A172 (cell line): ENCODE measurements around the gene KIF9. TPM values are rescaled to one million over a fixed set of nuclear protein-coding genes. Genes with fewer than 3 reads are reported as not detected.
"Not testable (repeated sequence)": the region's sequence is repeated elsewhere in the genome, so short reads cannot be mapped to it uniquely, and the experiment has no call there.

Experiments
- DNase-seq: peaks from one replicate; pipeline ENCODE4 v3.0.0-alpha.2; 2015; ENCODE audit warnings: low spot score
- total RNA-seq: library from RNA; depleted of rRNA; stranded (reverse); fragments of >200 nt; shearing (Covaris generic); gene quantifications from 2 replicates; pipeline ENCODE4 v1.2.3, GENCODE V29; 2014

Gene KIF9
- total RNA-seq, 1 experiment from 2014 or later: 9.1 TPM

DNA sequence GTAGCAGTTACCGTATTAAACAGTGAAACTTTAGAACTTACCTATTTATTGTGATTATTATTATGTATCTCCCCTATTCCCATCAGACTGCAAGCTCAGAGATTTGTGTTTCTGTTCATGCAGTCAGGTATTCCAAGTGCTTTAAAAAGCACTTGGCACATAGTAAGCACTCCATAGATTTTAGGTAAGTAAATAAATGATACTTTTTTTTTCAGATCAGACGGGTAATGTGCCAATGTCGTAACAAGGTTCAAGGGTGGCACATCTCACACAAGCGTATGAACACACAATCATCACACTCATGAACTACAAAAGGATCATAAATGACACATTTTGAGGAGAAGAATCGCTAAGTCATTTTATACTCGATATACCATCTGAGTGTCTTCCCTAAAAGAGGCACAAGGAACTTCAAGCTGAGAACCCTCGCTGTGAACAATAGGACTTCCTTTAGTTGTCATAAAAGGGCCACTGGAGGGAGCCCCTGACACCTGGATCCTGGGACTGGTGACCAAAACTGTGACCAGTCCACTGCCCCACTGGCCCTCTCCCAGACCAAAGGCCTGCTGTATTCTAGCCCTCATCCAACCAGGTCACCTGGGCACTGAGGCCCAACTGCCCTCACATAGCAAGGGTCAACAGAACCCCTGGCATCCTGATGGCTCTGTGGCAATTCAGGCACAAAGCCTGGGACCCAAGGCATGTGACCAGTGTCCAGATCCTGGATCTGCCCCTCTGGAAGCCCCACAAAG, 32.1 kb downstream of the KIF9 start:
- DNase-seq: peak; percentile 41

DNA sequence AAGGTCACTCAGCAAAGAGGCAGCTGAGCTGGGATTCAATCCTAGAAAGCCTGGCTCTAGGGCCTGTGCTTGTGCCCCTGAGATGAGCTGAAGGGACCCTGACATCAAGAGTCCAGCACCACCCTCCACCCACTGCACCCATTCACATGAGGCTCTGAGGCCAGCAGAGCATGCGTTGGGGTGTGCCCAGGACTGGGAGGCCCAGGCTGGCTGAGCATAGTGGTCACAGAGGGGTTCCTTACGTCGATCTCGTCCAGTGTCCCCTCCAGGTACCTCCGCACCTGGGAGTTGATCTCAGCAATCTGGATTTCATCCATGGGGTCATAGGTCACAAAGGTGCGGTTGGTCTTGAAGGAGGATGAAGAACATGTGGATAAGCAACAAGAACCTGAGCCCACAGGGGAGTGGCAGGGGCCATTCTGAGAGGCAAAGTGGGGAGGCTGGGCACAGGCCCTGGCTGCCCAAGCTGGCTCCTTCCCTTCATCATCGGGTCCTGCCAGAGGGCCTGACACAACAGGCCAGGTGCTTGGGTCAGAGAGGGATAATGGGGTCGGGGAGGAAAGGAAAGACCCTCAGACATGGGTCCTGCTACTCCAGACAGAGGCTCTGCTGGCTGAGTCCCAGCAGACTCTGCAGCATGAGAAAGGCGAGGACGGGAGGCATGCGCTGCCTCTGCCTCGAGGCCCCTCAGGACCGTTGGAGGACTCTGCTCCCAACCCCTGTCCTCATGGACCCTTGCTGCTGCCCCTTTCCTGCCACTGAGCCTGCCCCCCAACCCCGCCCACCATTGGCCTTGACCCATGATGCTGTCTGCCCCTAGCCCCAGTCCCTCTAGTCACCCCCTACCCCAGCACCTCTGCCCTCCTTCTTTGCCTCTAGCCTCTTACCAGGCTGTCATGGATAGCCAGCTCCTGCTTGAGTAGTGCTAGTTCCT, 35.2 kb downstream of the KIF9 start:
- no peak for DNase-seq

DNA sequence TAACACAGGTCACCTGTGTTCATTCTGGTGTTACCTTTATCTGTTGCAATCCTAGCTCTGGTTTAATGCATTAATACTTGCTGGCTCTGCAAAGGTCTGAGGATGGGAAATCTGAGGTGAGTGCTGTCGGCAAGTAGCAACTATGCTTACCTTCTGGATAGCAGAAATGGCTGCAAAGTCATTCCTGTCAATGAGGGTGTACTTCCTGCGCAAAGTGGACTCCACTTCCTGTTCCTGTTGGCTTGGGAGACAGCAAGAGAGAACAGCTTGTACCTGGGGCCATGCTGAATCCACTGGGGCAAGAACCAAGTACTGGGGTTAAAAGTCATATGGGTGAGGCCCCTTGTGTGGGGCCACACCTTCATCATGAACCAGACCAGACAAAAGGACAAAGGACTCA, 37.3 kb downstream of the KIF9 start:
- DNase-seq: no peak

DNA sequence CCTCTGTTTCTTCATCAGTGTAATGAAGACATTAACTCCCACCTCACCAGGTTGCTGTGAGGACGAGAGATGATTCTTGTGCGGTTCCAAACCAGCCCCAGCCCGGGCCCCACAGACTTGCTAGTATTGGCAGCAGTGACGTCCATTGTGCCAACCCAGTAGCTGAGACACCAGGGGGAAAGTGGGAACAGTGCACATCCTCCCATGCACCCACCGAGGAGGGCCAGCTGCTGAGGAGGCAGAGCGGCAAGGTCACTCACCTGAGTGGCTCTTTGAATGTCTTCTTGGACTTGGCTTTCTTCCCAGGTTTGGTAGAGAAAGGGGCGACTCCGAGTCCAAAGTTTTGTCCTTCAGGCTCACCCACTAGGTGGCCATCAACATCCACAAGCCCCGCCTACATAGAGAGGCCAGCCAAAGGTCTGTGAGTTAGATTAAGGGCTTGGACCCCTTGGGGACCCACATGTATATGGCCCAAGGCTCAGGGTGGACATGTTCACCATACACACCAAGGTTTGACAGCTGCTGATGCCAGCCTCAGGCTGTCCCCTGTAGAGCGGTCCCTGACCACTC, 38.0 kb downstream of the KIF9 start:
- DNase-seq: no peak

DNA sequence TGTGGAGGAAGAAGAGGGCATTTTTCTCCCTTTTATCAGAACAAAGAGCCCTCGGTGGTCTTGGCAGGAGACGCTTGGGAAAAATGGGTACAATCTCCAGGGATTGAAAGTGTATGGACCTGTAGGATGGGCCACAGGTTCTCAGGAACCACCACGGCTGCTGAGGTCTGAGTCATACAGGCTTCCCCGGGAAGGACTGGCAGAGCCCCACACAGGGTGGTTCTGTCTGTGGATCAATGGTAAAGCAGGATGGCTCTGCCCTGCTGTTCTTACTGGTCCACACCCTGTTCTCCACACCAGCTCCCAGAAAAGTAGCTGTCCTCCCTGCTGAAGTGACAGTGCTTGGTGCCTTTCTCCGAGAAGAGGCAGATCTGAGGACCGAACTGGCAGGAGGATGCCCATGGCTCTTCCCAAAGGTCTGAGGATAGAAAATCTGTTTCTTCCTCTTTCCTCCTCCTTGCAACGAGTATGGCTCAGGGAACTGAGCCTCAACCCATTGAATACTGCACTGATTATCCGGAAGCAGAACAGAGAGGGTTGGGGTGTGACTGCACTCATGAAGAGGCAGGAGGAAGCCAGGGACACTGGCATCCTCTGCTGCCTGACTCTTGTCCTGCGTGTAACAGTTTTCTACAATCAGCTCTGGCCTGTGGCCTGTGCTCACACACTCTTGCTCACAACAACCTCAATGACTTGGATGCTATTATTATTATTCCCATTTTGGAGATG, 39.0 kb downstream of the KIF9 start:
- no peak for DNase-seq

DNA sequence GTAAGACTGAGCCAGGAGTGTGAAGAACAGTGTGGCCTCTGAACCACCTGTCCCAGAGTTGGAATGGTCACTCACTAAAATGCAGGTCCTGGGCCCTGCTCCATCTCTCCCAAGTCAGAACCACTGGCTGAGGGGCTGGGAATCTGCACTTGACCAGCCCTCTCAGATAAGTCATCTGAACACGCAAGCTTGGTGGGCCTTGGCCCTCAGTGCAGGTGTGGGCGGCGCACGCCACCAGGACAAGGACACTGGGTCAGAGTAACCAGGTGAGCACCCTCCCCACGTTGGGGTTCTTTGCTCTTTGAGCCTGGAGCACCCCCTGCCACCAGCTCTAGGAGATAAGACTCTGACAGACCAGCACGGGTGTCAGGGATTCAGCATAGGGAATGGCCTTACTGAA, 42.7 kb downstream of the KIF9 start:
- no peak for DNase-seq

DNA sequence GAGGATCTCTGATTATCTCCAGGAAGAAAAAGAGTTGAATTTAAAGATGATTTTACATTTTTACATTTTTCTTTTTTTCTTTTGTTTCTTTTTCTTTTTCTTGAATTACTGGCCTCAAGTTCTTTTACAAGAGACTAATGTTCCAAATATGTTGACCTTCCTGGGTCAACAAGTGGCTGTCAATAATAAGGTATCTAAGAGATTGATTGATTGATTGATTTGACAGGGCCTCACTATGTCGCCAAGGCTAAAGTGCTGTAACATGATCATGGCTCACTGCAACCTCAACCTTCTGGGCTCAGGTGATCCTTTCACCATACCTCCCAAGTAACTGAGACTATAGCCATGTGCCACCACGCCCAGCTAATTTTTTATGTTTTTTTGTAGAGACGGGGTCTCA, 44.6 kb downstream of the KIF9 start:
- DNase-seq: no peak

DNA sequence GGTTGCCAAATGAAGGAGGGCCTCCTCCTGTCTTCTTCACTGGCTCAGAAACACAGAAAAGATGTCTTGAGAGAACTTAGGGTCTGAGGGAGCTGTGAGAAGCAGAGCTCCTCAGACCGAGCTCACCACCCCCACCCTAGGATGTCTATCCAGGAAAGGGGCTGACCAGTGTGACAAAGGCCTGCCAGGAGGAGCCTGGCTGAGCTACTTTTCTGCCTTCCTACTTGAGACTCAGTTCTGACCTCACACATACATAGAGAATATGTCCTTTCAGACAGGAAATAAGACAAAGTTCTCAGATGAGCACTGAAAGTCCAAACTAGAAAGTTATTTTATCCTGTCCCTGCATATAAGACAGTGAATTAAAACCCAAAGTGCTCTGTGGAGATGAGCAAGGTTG, 54.5 kb downstream of the KIF9 start:
- DNase-seq: no peak

DNA sequence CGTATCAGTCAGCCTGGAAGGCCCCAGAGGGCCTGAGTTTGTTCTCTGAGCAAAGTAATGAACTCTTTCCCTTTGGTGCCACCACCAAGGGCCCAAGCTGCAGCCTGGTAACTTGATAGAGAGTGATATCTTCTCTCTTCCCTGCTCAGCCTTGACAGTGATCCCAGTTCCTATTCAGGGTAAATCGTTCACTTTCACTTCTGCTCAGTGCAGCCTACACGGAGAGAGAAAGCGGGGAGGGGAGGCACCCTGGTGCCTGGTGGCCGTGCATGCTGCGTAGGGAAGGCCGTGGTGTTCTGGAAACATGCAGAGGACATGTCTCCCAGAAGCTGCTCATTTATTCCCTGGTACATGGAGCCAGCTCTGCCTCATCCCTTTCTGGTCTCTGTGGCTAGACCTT, 54.9 kb downstream of the KIF9 start:
- DNase-seq: no peak

DNA sequence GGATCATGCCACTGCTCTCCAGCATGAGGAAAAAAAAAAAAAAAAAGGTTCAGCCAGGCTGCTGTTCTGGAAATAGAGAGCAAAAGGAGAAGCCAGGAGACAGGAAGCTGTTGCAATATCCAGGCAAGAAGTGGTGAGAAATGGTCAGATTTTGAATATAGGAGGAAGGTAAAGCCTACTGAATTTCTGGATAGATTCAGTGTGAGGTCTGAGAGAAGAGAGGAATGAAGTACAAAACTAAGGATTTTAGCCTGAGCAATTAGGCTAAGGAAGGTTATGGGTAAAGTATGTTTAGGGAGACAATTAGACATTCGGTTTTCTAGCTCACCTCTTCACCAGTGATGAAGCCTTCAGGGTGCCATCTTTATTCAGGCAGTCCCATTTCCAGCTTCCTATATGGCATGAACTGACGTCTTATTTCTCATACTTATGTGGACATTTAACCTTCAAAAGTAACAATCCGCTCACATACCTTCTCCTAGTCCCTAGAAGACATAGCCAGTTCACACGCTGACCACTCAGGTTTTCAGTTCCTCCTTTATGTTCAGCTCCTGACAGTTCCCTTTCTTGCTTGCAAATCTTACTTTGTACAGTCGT, 57.2 kb downstream of the KIF9 start:
- DNase-seq: no peak

DNA sequence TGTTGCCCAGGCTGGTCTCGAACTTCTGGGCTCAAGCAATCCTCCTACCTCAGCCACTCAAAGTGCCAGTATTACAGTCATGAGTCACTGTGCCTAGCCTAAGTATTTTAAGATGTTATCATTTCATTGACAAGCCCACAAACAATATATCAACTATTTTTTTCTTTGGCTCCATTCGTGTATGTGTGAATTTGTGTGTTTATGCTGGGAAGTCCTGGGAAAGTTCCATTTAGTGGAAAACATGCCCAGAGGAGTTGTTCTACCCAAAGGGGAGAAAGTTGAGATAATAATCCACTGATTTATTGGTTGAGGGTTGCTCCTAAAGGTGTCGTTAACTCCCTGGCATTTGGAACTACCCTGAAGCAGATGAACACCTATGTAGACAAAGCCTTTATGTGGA, 58.8 kb downstream of the KIF9 start:
- no peak for DNase-seq

DNA sequence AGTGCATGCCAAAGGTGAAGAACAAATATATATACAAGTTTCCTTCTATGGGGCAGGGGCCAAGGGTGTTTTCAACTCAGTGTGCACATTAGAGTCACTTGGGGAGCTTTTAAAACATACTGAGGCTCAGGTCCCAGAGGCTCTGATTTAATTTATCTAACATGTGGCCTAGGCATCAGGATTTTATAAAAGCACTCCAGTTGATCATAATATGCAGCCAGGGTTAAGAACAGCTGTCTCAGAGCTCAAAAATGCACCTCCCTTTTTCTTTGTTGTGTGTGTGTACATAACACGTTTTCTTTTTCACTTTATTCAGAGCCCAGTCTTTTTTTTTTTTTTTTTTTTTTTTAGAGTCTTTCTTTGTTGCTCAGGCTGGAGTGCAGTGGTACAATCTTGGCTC, 60.8 kb downstream of the KIF9 start:
- DNase-seq: no peak

DNA sequence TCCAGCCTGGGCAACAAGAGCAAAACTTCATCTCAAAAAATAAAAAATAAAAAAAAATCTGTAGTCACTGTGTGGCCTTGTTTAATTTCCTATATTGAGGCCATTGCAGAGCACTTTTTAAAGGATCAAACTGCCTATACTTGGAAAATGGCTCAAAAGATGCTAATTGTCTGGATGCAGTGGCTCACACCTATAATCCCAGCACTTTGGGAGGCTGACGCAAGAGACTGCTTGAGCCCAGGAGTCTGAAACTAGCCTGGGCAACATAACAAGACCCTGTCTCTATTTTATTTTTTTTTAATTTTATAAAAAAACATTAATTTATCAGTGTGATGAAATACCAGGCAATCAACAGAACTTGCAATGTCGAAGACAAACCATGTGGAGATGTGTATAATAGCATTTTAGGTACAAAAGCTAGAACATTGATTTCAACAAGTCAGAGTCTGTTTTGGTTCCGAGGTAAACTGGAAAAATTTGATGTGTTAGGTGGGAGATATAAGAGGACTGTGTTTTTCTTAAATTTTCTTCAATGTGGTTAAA, 71.7 kb downstream of the KIF9 start:
- DNase-seq: no peak

DNA sequence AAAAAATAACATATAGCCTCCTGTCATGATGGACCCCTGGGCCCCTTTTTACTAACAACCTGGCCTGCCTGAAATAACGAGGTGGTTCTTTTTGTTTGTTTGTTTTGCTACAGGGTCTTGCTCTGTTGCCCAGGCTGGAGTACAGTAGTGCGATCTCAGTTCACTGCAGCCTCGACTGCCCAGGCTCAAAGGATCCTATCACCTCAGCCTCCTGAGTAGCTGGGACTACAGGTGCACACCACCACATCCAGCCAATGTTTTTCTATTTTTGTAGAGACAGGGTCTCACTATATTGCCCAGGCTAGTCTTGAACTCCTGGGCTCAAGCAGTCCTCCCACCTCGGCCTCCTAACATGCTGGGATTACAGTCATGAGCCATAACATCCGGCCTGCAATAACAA, 76.6 kb downstream of the KIF9 start:
- not testable (repeated sequence) for DNase-seq

DNA sequence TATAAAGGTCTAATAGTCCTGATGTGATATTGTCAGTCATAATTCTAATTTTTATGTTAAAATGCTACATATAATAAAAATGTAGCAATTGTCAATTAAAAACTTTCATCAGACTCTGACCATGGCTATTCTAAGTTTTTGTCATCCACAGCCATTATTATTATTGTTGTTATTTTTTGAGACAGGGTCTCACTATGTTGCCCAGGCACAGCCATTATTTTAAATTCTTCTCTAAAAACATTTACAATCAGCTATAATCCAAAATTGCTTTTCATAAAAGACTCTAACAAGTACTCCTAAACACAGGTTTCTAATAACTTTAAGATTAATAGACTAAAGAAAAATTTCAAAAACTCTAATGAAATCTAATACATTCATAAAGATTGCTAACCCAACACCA, 77.7 kb downstream of the KIF9 start:
- DNase-seq: no peak

DNA sequence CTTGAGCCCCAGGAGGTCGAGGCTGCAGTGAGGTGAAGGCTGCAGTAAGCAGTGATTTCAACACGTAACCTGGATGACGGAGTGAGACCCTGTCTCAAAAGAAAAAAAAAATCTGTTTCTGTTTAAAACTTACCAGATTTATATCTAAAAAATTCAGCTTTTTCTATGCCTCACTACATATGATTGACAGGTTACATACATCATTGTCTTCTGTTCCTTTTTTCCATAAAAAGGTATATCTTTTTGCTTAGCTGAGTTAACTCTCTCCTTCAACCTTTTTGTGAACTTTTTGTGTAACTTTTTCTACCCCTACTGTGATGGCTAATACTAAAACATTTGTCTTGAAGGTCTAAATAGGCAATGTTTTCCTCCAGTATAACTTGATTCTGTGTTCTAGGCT, 80.1 kb downstream of the KIF9 start:
- no peak for DNase-seq

DNA sequence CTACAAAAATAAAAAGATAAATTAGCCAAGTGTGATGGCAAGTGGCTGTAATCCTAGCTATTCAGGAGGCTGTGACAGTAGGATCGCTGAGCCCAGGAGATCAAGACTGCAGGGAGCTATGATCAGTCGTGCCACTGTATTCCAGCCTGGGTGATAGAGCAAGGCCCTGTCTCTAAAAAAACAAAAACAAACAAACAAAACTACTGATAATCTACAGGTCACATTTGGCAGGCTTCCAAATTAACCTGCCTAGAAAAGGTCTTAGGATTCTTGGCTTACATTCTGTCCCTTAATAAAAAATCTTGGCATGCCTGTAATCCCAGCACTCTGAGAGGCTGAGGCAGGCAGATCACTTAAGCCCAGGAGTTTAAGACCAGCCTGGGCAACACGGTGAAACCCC, 85.3 kb downstream of the KIF9 start:
- DNase-seq: no peak

DNA sequence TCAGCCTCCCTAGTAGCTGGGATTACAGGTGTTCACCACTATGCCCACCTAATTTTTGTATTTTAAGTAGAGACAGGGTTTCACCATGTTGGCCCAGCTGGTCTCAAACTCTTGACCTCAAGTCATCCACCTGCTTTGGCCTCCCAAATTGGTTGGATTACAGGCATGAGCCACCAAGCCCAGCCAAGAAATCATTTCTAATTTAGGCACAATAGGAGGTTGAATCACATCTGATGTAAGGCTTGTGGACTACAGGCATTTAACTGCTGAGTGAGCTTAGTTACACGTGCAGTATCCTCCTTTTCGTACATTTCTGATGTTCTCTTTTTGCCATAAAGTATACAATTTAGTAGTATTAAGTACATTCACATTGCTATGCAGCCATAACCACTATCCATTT, 87.6 kb downstream of the KIF9 start:
- no peak for DNase-seq

DNA sequence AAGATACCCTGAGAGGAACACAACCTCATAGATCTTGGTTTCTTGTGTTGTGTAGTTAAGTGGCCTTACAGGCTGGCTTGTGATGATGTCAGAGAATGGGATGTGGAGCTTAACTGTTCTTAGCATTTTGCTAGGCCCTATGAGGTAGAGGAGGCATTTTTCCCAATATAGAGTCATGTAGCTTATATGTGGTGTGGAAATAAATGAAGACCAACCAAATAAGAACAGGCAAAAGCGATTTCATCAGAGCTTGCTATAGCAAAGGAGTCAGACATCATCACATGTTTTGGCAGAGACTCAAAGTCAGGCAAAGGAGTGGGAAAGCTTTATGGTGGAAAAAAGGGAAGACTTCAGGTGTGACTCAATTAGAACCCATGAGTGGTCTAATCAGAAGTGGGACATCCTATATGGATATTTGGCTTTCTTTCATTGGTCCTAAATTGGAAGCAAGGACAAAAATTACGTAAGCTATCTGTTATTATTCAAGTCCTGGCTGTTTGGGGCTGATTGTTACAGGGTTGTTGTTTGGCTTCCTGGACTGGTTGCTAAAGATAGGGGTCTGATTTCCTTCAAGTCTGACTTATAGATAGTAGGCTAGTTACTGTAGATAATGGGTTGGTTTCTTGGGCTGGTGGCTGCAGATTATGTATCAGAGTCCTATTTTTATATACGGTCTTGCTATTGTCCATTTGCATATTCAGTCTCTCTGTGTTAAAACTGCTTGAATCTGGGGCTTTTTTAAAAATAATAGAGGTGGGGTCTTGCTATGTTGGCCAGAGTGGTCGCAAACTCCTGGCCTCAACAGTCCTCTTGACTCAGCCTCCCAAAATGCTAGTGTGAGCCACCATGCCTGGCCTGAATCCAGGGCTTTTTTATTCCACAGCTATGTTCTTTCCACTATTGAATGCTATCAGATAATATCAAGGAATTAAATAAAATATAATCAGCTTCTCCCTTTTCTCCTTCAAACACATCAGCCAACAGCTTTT, 88.4 kb downstream of the KIF9 start:
- DNase-seq: no peak

DNA sequence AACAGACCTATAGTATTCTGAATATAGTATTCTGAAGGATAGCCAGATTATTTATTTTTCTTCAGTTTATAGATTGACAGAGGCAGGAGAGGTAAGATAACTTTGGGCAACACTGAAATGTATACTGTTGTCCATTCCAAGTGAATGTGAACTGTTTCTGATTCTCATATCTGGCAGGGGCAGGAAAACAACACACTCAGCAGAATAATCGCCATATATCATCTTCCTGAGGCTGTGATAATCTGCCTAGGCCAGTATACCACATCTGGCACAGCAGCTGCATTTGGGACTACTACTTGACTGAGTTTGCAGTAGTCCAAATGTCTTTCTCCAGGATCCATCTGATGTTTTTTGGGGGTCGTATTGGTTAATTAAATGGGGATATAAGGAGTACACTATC, 96.3 kb downstream of the KIF9 start:
- no peak for DNase-seq
